Neural progenitor cell (in vitro differentiated cells): Measurements from ENCODE around the gene GP2. TPM values are rescaled to one million over a fixed set of nuclear protein-coding genes. Genes with fewer than 3 reads are reported as not detected.

Experiments
- DNase-seq: peaks from one replicate; pipeline ENCODE4 v3.0.0-alpha.2; 2016; ENCODE audit warnings: low spot score
- H2AFZ ChIP-seq: fragments of 200-600 bp; sonication (generic); replicated peaks from 2 replicates; pipeline ENCODE4 v1.6.1; 2016; ENCODE audit warnings: antibody characterized with exemption
- H3F3A ChIP-seq: fragments of 200-600 bp; sonication (generic); 2 replicates; pipeline ENCODE4 v1.6.1; 2016; ENCODE audit warnings: antibody characterized with exemption, low read depth
- H3K27ac ChIP-seq: fragments of 200-600 bp; sonication (generic); 2 replicates; pipeline ENCODE4 v1.5.1; 2016; ENCODE audit warnings: mild to moderate bottlenecking
- H3K27me3 ChIP-seq: fragments of 200-600 bp; sonication (generic); 2 replicates; pipeline ENCODE4 v1.6.1; 2016; ENCODE audit warnings: mild to moderate bottlenecking, moderate library complexity
- H3K36me3 ChIP-seq: fragments of 200-600 bp; sonication (generic); 2 replicates; pipeline ENCODE4 v1.5.1; 2016
- H3K4me1 ChIP-seq: fragments of 200-600 bp; sonication (generic); 2 replicates; pipeline ENCODE4 v1.6.1; 2016; ENCODE audit warnings: mixed run types
- H3K4me2 ChIP-seq: fragments of 200-600 bp; sonication (generic); 2 replicates; pipeline ENCODE4 v1.6.1; 2016
- H3K4me3 ChIP-seq: fragments of 200-600 bp; sonication (generic); 2 replicates; pipeline ENCODE4 v1.5.1; 2016
- H3K79me2 ChIP-seq: fragments of 200-600 bp; sonication (generic); 2 replicates; pipeline ENCODE4 v1.6.1; 2016; ENCODE audit warnings: low read depth
- H3K9ac ChIP-seq: fragments of 200-600 bp; sonication (generic); 2 replicates; pipeline ENCODE4 v1.6.1; 2016
- H3K9me3 ChIP-seq: fragments of 200-600 bp; sonication (generic); 2 replicates; pipeline ENCODE4 v1.5.1; 2016; ENCODE audit warnings: low read depth
- H4K20me1 ChIP-seq: fragments of 200-600 bp; sonication (generic); 2 replicates; pipeline ENCODE4 v1.6.1; 2016; ENCODE audit warnings: low read depth
- H3K27ac Mint-ChIP-seq: 3 replicates; pipeline ENCODE4 v1.8.0; 2021; ENCODE audit warnings: mixed read lengths
- H3K27me3 Mint-ChIP-seq: 2 replicates; pipeline ENCODE4 v1.8.0; 2022; ENCODE audit warnings: low read depth, mild to moderate bottlenecking, inconsistent platforms, moderate library complexity, mixed read lengths; ENCODE audit not compliant: insufficient read depth
- H3K36me3 Mint-ChIP-seq: 3 replicates; pipeline ENCODE4 v1.8.0; 2021; ENCODE audit warnings: mixed read lengths
- H3K4me1 Mint-ChIP-seq: 3 replicates; pipeline ENCODE4 v1.8.0; 2021; ENCODE audit warnings: mixed read lengths
- H3K4me3 Mint-ChIP-seq: 3 replicates; pipeline ENCODE4 v1.8.0; 2021; ENCODE audit warnings: mild to moderate bottlenecking, moderate library complexity, mixed read lengths
- H3K9me3 Mint-ChIP-seq: 3 replicates; pipeline ENCODE4 v1.8.0; 2020; ENCODE audit warnings: mixed read lengths
- EZH2 ChIP-seq: fragments of 200-600 bp; sonication (generic); IDR thresholded peaks from 2 replicates; pipeline ENCODE4 v1.6.1; 2017; ENCODE audit warnings: antibody characterized with exemption, mild to moderate bottlenecking, moderate library complexity
- EZH2phosphoT487 ChIP-seq: fragments of 200-600 bp; sonication (generic); IDR thresholded peaks from 2 replicates; pipeline ENCODE4 v1.6.1; 2017; ENCODE audit warnings: antibody characterized with exemption
- total RNA-seq: library from RNA; depleted of rRNA; stranded (reverse); fragments of >200 nt; gene quantifications from 2 replicates; pipeline ENCODE4 v1.2.3, GENCODE V29; 2015; ENCODE audit warnings: low replicate concordance
- TF ChIP-seq, protein P1 (sequence below): fragments of 200-600 bp; sonication (generic); IDR thresholded peaks from 2 replicates; pipeline ENCODE4 v1.5.1; 2017; ENCODE audit warnings: antibody characterized with exemption, mild to moderate bottlenecking

The GP2 gene
- total RNA-seq, 1 donor from 2014 or later = not detected

DNA sequence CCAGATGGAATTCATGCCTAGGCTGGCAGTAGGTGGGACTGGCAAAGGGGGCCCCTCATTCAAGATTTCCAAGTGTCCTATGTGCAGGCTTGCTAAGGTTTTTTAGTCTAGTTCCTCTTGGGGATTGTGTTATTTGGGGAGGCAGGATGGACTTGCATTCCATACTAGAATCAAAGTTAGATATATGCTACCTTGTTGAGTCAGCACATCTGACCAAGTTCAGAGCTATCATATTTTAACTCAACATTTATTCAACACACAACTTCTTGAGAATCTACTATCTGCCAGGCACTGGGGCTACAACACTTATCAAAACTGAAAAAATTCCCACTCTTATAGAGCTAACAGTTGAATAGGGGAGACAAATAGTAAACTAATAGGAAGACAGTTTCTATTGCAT lies 6.7 kb downstream of the GP2 start:
- Mint-ChIP-seq H3K27me3 (peaks cover 14% of the 10 kb centered on the region), H3K4me1 (no peaks in the 10 kb centered on the region), H3K4me3 (no peak overlapping the region), H3K9me3 (no peaks in the 10 kb centered on the region), H3K27ac (no peak overlapping the region), H3K36me3 (no peaks in the 10 kb centered on the region)
- Histone ChIP-seq H3K9me3 (no peaks in the 10 kb centered on the region), H3K9ac (no peak overlapping the region), H2AFZ (no peak overlapping the region), H3K27me3 (no peaks in the 10 kb centered on the region), H3F3A (no peaks in the 10 kb centered on the region), H3K36me3 (no peaks in the 10 kb centered on the region), H3K27ac (no peak overlapping the region), H3K79me2 (no peaks in the 10 kb centered on the region), H3K4me3 (no peak overlapping the region), H3K4me1 (no peaks in the 10 kb centered on the region), H3K4me2 (no peak overlapping the region), H4K20me1 (no peaks in the 10 kb centered on the region)
- no peak for TF ChIP-seq EZH2phosphoT487
- TF ChIP-seq, protein P1, sequence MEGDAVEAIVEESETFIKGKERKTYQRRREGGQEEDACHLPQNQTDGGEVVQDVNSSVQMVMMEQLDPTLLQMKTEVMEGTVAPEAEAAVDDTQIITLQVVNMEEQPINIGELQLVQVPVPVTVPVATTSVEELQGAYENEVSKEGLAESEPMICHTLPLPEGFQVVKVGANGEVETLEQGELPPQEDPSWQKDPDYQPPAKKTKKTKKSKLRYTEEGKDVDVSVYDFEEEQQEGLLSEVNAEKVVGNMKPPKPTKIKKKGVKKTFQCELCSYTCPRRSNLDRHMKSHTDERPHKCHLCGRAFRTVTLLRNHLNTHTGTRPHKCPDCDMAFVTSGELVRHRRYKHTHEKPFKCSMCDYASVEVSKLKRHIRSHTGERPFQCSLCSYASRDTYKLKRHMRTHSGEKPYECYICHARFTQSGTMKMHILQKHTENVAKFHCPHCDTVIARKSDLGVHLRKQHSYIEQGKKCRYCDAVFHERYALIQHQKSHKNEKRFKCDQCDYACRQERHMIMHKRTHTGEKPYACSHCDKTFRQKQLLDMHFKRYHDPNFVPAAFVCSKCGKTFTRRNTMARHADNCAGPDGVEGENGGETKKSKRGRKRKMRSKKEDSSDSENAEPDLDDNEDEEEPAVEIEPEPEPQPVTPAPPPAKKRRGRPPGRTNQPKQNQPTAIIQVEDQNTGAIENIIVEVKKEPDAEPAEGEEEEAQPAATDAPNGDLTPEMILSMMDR = no peak
- no peak for TF ChIP-seq EZH2
- no peak for DNase-seq

DNA sequence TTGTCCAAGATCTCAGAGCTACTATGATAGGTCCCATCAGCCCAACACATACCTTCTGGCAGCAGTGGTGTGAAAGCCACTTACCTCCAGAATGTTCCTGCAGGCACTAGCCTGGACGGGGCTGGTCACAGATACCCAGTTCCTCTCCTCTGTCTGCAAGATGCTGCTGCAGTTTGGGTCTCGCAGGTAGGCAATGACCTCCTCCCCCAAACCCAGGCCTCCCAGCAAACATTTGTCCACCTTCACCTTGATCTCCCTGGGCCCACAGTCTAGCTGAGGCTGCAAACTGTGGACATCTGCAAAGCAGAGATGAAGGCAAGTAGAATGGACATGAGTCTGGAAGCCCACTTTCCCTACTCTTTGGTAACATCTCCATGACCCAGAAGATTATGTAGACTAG lies 7.1 kb downstream of the GP2 start:
- H3F3A ChIP-seq = no peaks in the 10 kb centered on the region
- H3K4me1 ChIP-seq = no peaks in the 10 kb centered on the region
- H3K4me3 ChIP-seq = no peak overlapping the region
- H3K27me3 ChIP-seq = no peaks in the 10 kb centered on the region
- no peak overlapping the region for H2AFZ ChIP-seq
- no peaks in the 10 kb centered on the region for H3K4me1 Mint-ChIP-seq
- no peaks in the 10 kb centered on the region for H3K36me3 ChIP-seq
- no peaks in the 10 kb centered on the region for H3K9me3 ChIP-seq
- H3K9ac ChIP-seq = no peak overlapping the region
- H4K20me1 ChIP-seq = no peaks in the 10 kb centered on the region
- peaks cover 14% of the 10 kb centered on the region for H3K27me3 Mint-ChIP-seq
- H3K27ac Mint-ChIP-seq = no peak overlapping the region
- no peak for DNase-seq
- no peaks in the 10 kb centered on the region for H3K9me3 Mint-ChIP-seq
- no peak overlapping the region for H3K4me3 Mint-ChIP-seq
- TF ChIP-seq, protein P1 = no peak
- no peak for TF ChIP-seq EZH2
- no peak for TF ChIP-seq EZH2phosphoT487
- H3K27ac ChIP-seq = no peak overlapping the region
- no peak overlapping the region for H3K4me2 ChIP-seq
- no peaks in the 10 kb centered on the region for H3K36me3 Mint-ChIP-seq
- H3K79me2 ChIP-seq = no peaks in the 10 kb centered on the region

DNA sequence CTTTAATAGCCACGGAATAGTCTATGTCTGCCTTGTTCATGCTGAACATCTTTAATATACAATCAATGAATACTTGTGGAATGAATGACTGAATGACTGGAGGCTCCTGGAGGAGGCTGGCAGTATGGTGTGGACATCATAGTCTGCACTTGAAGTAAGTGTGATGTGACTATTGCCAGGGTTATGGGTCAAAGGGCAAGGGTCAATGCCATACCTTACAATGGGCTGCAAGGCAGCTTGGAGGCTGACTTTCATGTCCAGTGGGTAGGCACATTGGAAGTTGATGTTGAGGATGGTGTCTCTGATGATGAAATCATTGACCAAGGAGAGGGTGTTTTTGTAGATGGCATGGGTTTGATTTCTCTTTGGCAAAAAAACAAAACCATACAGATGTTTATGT lies 7.9 kb downstream of the GP2 start:
- Histone ChIP-seq H3K79me2 (no peaks in the 10 kb centered on the region), H3K27me3 (no peaks in the 10 kb centered on the region), H3K9me3 (no peaks in the 10 kb centered on the region), H3K4me3 (no peak overlapping the region), H2AFZ (no peak overlapping the region), H3F3A (no peaks in the 10 kb centered on the region), H3K36me3 (no peaks in the 10 kb centered on the region), H4K20me1 (no peaks in the 10 kb centered on the region), H3K27ac (no peak overlapping the region), H3K9ac (no peak overlapping the region), H3K4me2 (no peak overlapping the region), H3K4me1 (no peaks in the 10 kb centered on the region)
- Mint-ChIP-seq H3K27ac (no peak overlapping the region), H3K4me1 (no peaks in the 10 kb centered on the region), H3K36me3 (no peaks in the 10 kb centered on the region), H3K27me3 (peaks cover 14% of the 10 kb centered on the region), H3K4me3 (no peak overlapping the region), H3K9me3 (no peaks in the 10 kb centered on the region)
- no peak for DNase-seq
- TF ChIP-seq, protein P1 = no peak
- TF ChIP-seq EZH2phosphoT487 (no peak), EZH2 (no peak)
